ENCODE results near the gene UBE2L3.
"Not testable (repeated sequence)": the region's sequence is repeated elsewhere in the genome, so short reads cannot be mapped to it uniquely, and the experiment has no call there.

UBE2L3 gene

GRCh38 chr22:21628386-21629254 lies 61.1 kb downstream of the UBE2L3 start:
- no peak for DNase-seq (ENCODE audit: low read depth)

GRCh38 chr22:21629255-21630149 lies 62.0 kb downstream of the UBE2L3 start, which contains the start of gene YDJC:
Gene YDJC (minus strand): TSS chr22:21630022. CDS start chr22:21630014, 8 bp downstream.
- peak; percentile 93 for DNase-seq (ENCODE audit: low read depth)

GRCh38 chr22:21631025-21631424 lies 63.5 kb downstream of the UBE2L3 start:
- DNase-seq (ENCODE audit: low read depth), result no peak

- peak; percentile 46 for DNase-seq (ENCODE audit: low read depth)
Observed at GRCh38 chr22:21632237-21632895, 64.9 kb downstream of the UBE2L3 start, which contains the start of gene CCDC116. Gene CCDC116 (plus strand): TSS chr22:21632760. CDS start chr22:21633182, 422 bp downstream.

GRCh38 chr22:21632931-21633330 lies 65.4 kb downstream of the UBE2L3 start:
- no peak for DNase-seq (ENCODE audit: low read depth)

- DNase-seq (ENCODE audit: low read depth), result no peak
Observed at GRCh38 chr22:21633481-21633880, 66.0 kb downstream of the UBE2L3 start.

GRCh38 chr22:21634081-21634480 lies 66.6 kb downstream of the UBE2L3 start:
- no peak for DNase-seq (ENCODE audit: low read depth)

GRCh38 chr22:21634844-21635243 lies 67.3 kb downstream of the UBE2L3 start:
- no peak for DNase-seq (ENCODE audit: low read depth)

- no peak for DNase-seq (ENCODE audit: low read depth)
Observed at GRCh38 chr22:21635771-21636510, 68.4 kb downstream of the UBE2L3 start.

GRCh38 chr22:21636629-21637218 lies 69.2 kb downstream of the UBE2L3 start:
- no peak for DNase-seq (ENCODE audit: low read depth)

- not testable (repeated sequence) for DNase-seq (ENCODE audit: low read depth)
Observed at GRCh38 chr22:21637450-21637849, 69.9 kb downstream of the UBE2L3 start.

- no peak for DNase-seq (ENCODE audit: low read depth)
Observed at GRCh38 chr22:21639359-21639758, 71.8 kb downstream of the UBE2L3 start.

GRCh38 chr22:21640810-21641209 lies 73.3 kb downstream of the UBE2L3 start:
- DNase-seq (ENCODE audit: low read depth), result no peak

GRCh38 chr22:21641417-21641788 lies 73.9 kb downstream of the UBE2L3 start:
- no peak for DNase-seq (ENCODE audit: low read depth)

- peak; percentile 98 for DNase-seq (ENCODE audit: low read depth)
Observed at GRCh38 chr22:21641789-21642583, 74.5 kb downstream of the UBE2L3 start, which contains the start of gene SDF2L1. Gene SDF2L1 (plus strand): TSS chr22:21642302. CDS start chr22:21642337, 35 bp downstream.

- DNase-seq (ENCODE audit: low read depth), result no peak
Observed at GRCh38 chr22:21642584-21643448, 75.3 kb downstream of the UBE2L3 start.

- DNase-seq (ENCODE audit: low read depth), result no peak
Observed at GRCh38 chr22:21643533-21644357, 76.2 kb downstream of the UBE2L3 start.

GRCh38 chr22:21645513-21645912 lies 78.0 kb downstream of the UBE2L3 start:
- not testable (repeated sequence) for DNase-seq (ENCODE audit: low read depth)

Measured in activated T-cell treated with anti-CD3 and anti-CD28 coated beads for 24 hours (primary cell).